Aorta (tissue), 5 donors: ENCODE measurements around the gene SCN2B. TPM values are rescaled to one million over a fixed set of nuclear protein-coding genes. Genes with fewer than 3 reads are reported as not detected.

Experiments
- ATAC-seq: fragments of 200-7000 bp; cut with Tn5 transposase; one replicate; pipeline ENCODE4 v1.9.1; 2022; ENCODE audit warnings: moderate library complexity; ENCODE audit not compliant: low FRiP score
- DNase-seq, 2 donors: peaks; one replicate each; pipeline ENCODE4 v3.0.0-alpha.2; 2020
- H3K27ac ChIP-seq, 2 donors: one replicate each; pipeline ENCODE4 v1.5.1; 2013; ENCODE audit warnings: low read length in 2 of 2, mild to moderate bottlenecking in 2 of 2, moderate library complexity in 2 of 2, control low read depth in 1 of 2, inconsistent platforms in 1 of 2, low read depth in 1 of 2
- H3K27me3 ChIP-seq, 2 donors: one replicate each; pipeline ENCODE4 v1.6.1; 2013; ENCODE audit warnings: control low read depth in 1 of 2, low read length in 1 of 2, mild to moderate bottlenecking in 1 of 2, moderate library complexity in 1 of 2; ENCODE audit not compliant: insufficient read depth in 2 of 2, control insufficient read depth in 1 of 2
- H3K36me3 ChIP-seq, 2 donors: one replicate each; pipeline ENCODE4 v1.6.1; 2013; ENCODE audit warnings: control low read depth in 1 of 2, low read length in 1 of 2, mild to moderate bottlenecking in 1 of 2; ENCODE audit not compliant: insufficient read depth in 2 of 2, control insufficient read depth in 1 of 2
- H3K4me1 ChIP-seq, 2 donors: one replicate each; pipeline ENCODE4 v1.6.1; 2013; ENCODE audit warnings: low read length in 2 of 2, control low read depth in 1 of 2, mild to moderate bottlenecking in 1 of 2, moderate library complexity in 1 of 2; ENCODE audit not compliant: insufficient read depth in 2 of 2, control insufficient read depth in 1 of 2
- H3K4me3 ChIP-seq, 2 donors: one replicate each; pipeline ENCODE4 v1.5.1; 2013; ENCODE audit warnings: low read length in 2 of 2, control low read depth in 1 of 2, mild to moderate bottlenecking in 1 of 2
- H3K9me3 ChIP-seq: one replicate; pipeline ENCODE4 v1.6.1; 2013; ENCODE audit warnings: mild to moderate bottlenecking, low read length; ENCODE audit not compliant: control insufficient read depth
- WGBS, 2 donors: extraction: QIAGEN DNeasy Blood & Tissue Kit; methylation state at CpG; one replicate each; pipeline ENCODE4 v1.1.7; 2013; 5-methylcytosine and 5-hydroxymethylcytosine counted together
- intact Hi-C, 2 donors: fragments of 100-400 bp; cut with DNase I; formaldehyde crosslinking; loops; one replicate each; pipeline versions ENCODE4 v1.14.2 to v1.15.0; 2022
- polyA plus RNA-seq, 2 donors: library from polyadenylated mRNA; stranded (reverse); fragments of 200-250 nt; gene quantifications; one replicate each; pipeline ENCODE4 v1.2.3, GENCODE V29; 2013
- total RNA-seq, 2 donors: library from RNA; stranded (reverse); fragmentation: NEBNext Ultra II Directional; extraction: Animal tissue kit (Norgen Biotek cat#: 25700); gene quantifications; one replicate each; pipeline ENCODE4 v1.2.1, GENCODE V29; 2021
- donor health status: healthy with polysubstance abuse.
- donor health status: Bipolar disorder and iron deficiency.
- donor health status: DM: no; HTN: no; CAD: no.
- donor health status: DM: no; HTN: no; CAD: no.
- donor health status: DM: yes; HTN: yes; CAD: no.

Gene SCN2B
- total and polyA plus RNA-seq, 4 donors, result 0.78 TPM; not detected in 3

- no peaks in the 10 kb centered on the region for H3K4me1 ChIP-seq
- no peak for ATAC-seq
- no peak for DNase-seq
- no peak overlapping the region for H3K4me3 ChIP-seq
- intact Hi-C loops, result no loop called here
- 35 to 36% methylated on average over 11 of the region's 11 CpGs for WGBS, 2 donors
- no peak overlapping the region for H3K27ac ChIP-seq
- H3K27me3 ChIP-seq, result peaks cover 0 to 2% of the 10 kb centered on the region in 2 donors
- H3K9me3 ChIP-seq, result no peaks in the 10 kb centered on the region
- no peaks in the 10 kb centered on the region for H3K36me3 ChIP-seq
These were observed 20.5 kb downstream of the SCN2B start for GRCh38 chr11:118155776-118156530.

- Histone ChIP-seq H3K4me3 (no peak overlapping the region), H3K36me3 (no peaks in the 10 kb centered on the region), H3K27ac (no peak overlapping the region), H3K9me3 (no peaks in the 10 kb centered on the region), H3K27me3 (peaks cover 0 to 2% of the 10 kb centered on the region in 2 donors), H3K4me1 (no peaks in the 10 kb centered on the region)
- no peak for DNase-seq
- no peak for ATAC-seq
- WGBS, 2 donors, result 88 to 95% methylated on average over 1 of the region's 1 CpG
- intact Hi-C loops, result no loop called here
These were observed 21.8 kb downstream of the SCN2B start for GRCh38 chr11:118154641-118155040.

- H3K4me3 ChIP-seq, result no peak overlapping the region
- H3K9me3 ChIP-seq, result no peaks in the 10 kb centered on the region
- WGBS, 2 donors, result 75 to 85% methylated on average over 11 of the region's 11 CpGs
- ATAC-seq (no peak), DNase-seq (no peak)
- no peak overlapping the region for H3K27ac ChIP-seq
- H3K4me1 ChIP-seq, result no peaks in the 10 kb centered on the region
- H3K27me3 ChIP-seq, result peaks cover 0 to 2% of the 10 kb centered on the region in 2 donors
- H3K36me3 ChIP-seq, result no peaks in the 10 kb centered on the region
- intact Hi-C loops, result no loop called here
These were observed 22.5 kb downstream of the SCN2B start for GRCh38 chr11:118153976-118154375.

GRCh38 chr11:118153516-118153915, 22.9 kb downstream of the SCN2B start:
- Histone ChIP-seq H3K9me3 (no peaks in the 10 kb centered on the region), H3K27me3 (peaks cover 0 to 2% of the 10 kb centered on the region in 2 donors), H3K4me3 (no peak overlapping the region), H3K27ac (no peak overlapping the region), H3K4me1 (no peaks in the 10 kb centered on the region), H3K36me3 (no peaks in the 10 kb centered on the region)
- no peak for DNase-seq
- 17 to 23% methylated on average over 16 of the region's 16 CpGs for WGBS, 2 donors
- intact Hi-C loops, result no loop called here
- ATAC-seq, result no peak

- Histone ChIP-seq H3K4me1 (no peaks in the 10 kb centered on the region), H3K9me3 (no peaks in the 10 kb centered on the region), H3K36me3 (no peaks in the 10 kb centered on the region), H3K27me3 (peaks cover 0 to 2% of the 10 kb centered on the region in 2 donors), H3K27ac (no peak within 1 kb of the TSS), H3K4me3 (peak within 1 kb of the TSS; percentile 40 to 42)
- DNase-seq (peak; percentile 72 to 85), ATAC-seq (peak; percentile 57)
- WGBS, 2 donors, result 0 to 1% methylated on average over 60 to 88 of the region's 88 CpGs
- intact Hi-C loops, result no loop called here
These were observed 23.6 kb downstream of the SCN2B start, which contains the start of gene SCN4B for GRCh38 chr11:118152552-118153471. TSS of gene SCN4B (minus strand) at chr11:118152823. CDS start at chr11:118152673, 150 bp downstream.

GRCh38 chr11:118152020-118152551, 24.4 kb downstream of the SCN2B start:
- H3K27ac ChIP-seq, result no peak overlapping the region
- intact Hi-C loops, result no loop called here
- H3K9me3 ChIP-seq, result no peaks in the 10 kb centered on the region
- WGBS, 2 donors, result 22% methylated on average over 16 of the region's 16 CpGs
- H3K36me3 ChIP-seq, result no peaks in the 10 kb centered on the region
- no peak for ATAC-seq
- no peak overlapping the region for H3K4me3 ChIP-seq
- no peak for DNase-seq
- H3K4me1 ChIP-seq, result no peaks in the 10 kb centered on the region
- peaks cover 0 to 2% of the 10 kb centered on the region in 2 donors for H3K27me3 ChIP-seq

GRCh38 chr11:118151431-118151830, 25.0 kb downstream of the SCN2B start:
- Histone ChIP-seq H3K27me3 (peaks cover 0 to 2% of the 10 kb centered on the region in 2 donors), H3K27ac (no peak overlapping the region), H3K4me1 (no peaks in the 10 kb centered on the region), H3K9me3 (no peaks in the 10 kb centered on the region), H3K36me3 (no peaks in the 10 kb centered on the region), H3K4me3 (no peak overlapping the region)
- intact Hi-C loops, result no loop called here
- WGBS, 2 donors, result 37% methylated on average over 5 of the region's 5 CpGs
- DNase-seq (no peak), ATAC-seq (no peak)

- Histone ChIP-seq H3K4me1 (no peaks in the 10 kb centered on the region), H3K36me3 (no peaks in the 10 kb centered on the region), H3K27me3 (peaks cover 0 to 2% of the 10 kb centered on the region in 2 donors), H3K9me3 (no peaks in the 10 kb centered on the region), H3K4me3 (no peak overlapping the region), H3K27ac (no peak overlapping the region)
- peak in 1 of 2 donors; percentile 51 for DNase-seq
- WGBS, 2 donors, result 85 to 86% methylated on average over 1 of the region's 1 CpG
- intact Hi-C loops, result loop anchor here (5.0 to 10.0 kb wide), 2 partner anchors 203 to 205 kb away; partner anchors contain the start of gene UBE4A (in 1 of the 2)
- ATAC-seq, result no peak
These were observed 26.9 kb downstream of the SCN2B start for GRCh38 chr11:118149493-118149892.
